Measurements from ENCODE around the gene CCDC27.

The CCDC27 gene

GRCh38 chr1:3777647-3778589, 25.7 kb downstream of the CCDC27 start:
- no peak for DNase-seq

GRCh38 chr1:3778590-3779264, 26.5 kb downstream of the CCDC27 start:
- DNase-seq, result no peak

GRCh38 chr1:3779265-3779911, 27.1 kb downstream of the CCDC27 start:
- no peak for DNase-seq

- DNase-seq, result no peak
Measured at GRCh38 chr1:3779912-3780416, 27.7 kb downstream of the CCDC27 start.

GRCh38 chr1:3780901-3781300, 28.7 kb downstream of the CCDC27 start:
- DNase-seq, result no peak

- DNase-seq, result no peak
Measured at GRCh38 chr1:3783651-3784474, 31.6 kb downstream of the CCDC27 start.

GRCh38 chr1:3785045-3785444, 32.8 kb downstream of the CCDC27 start:
- no peak for DNase-seq

- no peak for DNase-seq
Measured at GRCh38 chr1:3785456-3786157, 33.4 kb downstream of the CCDC27 start.

GRCh38 chr1:3786468-3787348, 34.5 kb downstream of the CCDC27 start:
- DNase-seq, result no peak

- no peak for DNase-seq
Measured at GRCh38 chr1:3787349-3787715, 35.1 kb downstream of the CCDC27 start.

GRCh38 chr1:3787745-3788605, 35.7 kb downstream of the CCDC27 start:
- no peak for DNase-seq

- DNase-seq, result no peak
Measured at GRCh38 chr1:3788756-3789420, 36.6 kb downstream of the CCDC27 start.

GRCh38 chr1:3789421-3790300, 37.4 kb downstream of the CCDC27 start:
- DNase-seq, result no peak

GRCh38 chr1:3790500-3790923, 38.3 kb downstream of the CCDC27 start:
- no peak for DNase-seq

GRCh38 chr1:3790952-3791351, 38.7 kb downstream of the CCDC27 start:
- DNase-seq, result no peak

GRCh38 chr1:3795453-3796214, 43.4 kb downstream of the CCDC27 start:
- no peak for DNase-seq
